AG04450 (cell line): ENCODE data around the gene GRB2. TPM values are rescaled to one million over a fixed set of nuclear protein-coding genes. Genes with fewer than 3 reads are reported as not detected.

ENCODE experiments used
- CTCF ChIA-PET: fragments of 300-600, 350-600 bp; formaldehyde crosslinking; extraction: SDS; loops from one replicate; lab custom pipeline; 2022; ENCODE audit warnings: antibody characterized with exemption, inconsistent platforms; lab: Charles Lee
- POLR2A ChIA-PET: fragments of 350-600 bp; formaldehyde crosslinking; extraction: SDS; loops from one replicate; lab custom pipeline; 2021; ENCODE audit warnings: antibody characterized with exemption, inconsistent platforms; lab: Yijun Ruan, JAX
- DNase-seq: peaks from one replicate; pipeline ENCODE4 v3.0.0-alpha.2; 2011; ENCODE audit warnings: low read depth, low spot score
- H3K27ac ChIP-seq: one replicate; pipeline ENCODE4 v1.5.1; 2012; ENCODE audit warnings: low read depth, low read length, control low read depth
- H3K27me3 ChIP-seq: one replicate; pipeline ENCODE4 v1.6.0; 2012; ENCODE audit warnings: low read length; ENCODE audit not compliant: control insufficient read depth, insufficient read depth
- H3K4me3 ChIP-seq: 2 replicates; pipeline ENCODE4 v1.5.1; 2011; ENCODE audit warnings: mild to moderate bottlenecking, low read depth, low read length, control low read depth
- H3K9me3 ChIP-seq: 2 replicates; pipeline ENCODE4 v1.5.1; 2012; ENCODE audit warnings: low read length; ENCODE audit not compliant: control insufficient read depth, insufficient read depth
- CTCF ChIP-seq: IDR thresholded peaks from 2 replicates; pipeline ENCODE4 v1.5.1; 2011; ENCODE audit warnings: low read depth, low read length, control low read depth, inconsistent platforms
- polyA plus RNA-seq: library from polyadenylated mRNA; depleted of rRNA; stranded (reverse); fragments of >200 nt; gene quantifications from 2 replicates; pipeline ENCODE4 v1.2.3, GENCODE V29; 2011

Gene GRB2
- polyA plus RNA-seq, 1 experiment: 63.8 TPM

GRCh38 chr17:75417054-75417580, 11.6 kb upstream of the GRB2 start:
- Histone ChIP-seq H3K9me3 (no peaks in the 10 kb centered on the region), H3K27ac (no peak overlapping the region), H3K27me3 (peaks cover 8% of the 10 kb centered on the region), H3K4me3 (no peak overlapping the region)
- DNase-seq: no peak
- CTCF ChIA-PET: no interaction called here
- POLR2A ChIA-PET: no interaction called here
- no peak for TF ChIP-seq CTCF

- no peak overlapping the region for H3K4me3 ChIP-seq
- H3K27me3 ChIP-seq: peaks cover 9% of the 10 kb centered on the region
- DNase-seq: no peak
- no peak overlapping the region for H3K27ac ChIP-seq
- POLR2A ChIA-PET: no interaction called here
- CTCF ChIA-PET: interaction anchor here (0.6 to 4.8 kb wide), 3 partner anchors 40 to 146 kb away, joined by 3 to 64 read pairs (median 3); no protein-coding TSS in a partner anchor
- H3K9me3 ChIP-seq: no peaks in the 10 kb centered on the region
- no peak for TF ChIP-seq CTCF
These were observed 10.5 kb upstream of the GRB2 start for GRCh38 chr17:75416006-75416405.

GRCh38 chr17:75414488-75414887, 9.0 kb upstream of the GRB2 start:
- Histone ChIP-seq H3K27ac (no peak overlapping the region), H3K9me3 (no peaks in the 10 kb centered on the region), H3K4me3 (no peak overlapping the region), H3K27me3 (peaks cover 11% of the 10 kb centered on the region)
- ChIA-PET POLR2A (interaction anchor here (0.7 kb wide), 1 partner anchor 280 kb away, joined by 7 read pairs; no protein-coding TSS in a partner anchor), CTCF (interaction anchor here (1.2 to 4.8 kb wide), 3 partner anchors 92 to 335 kb away, joined by 3 to 64 read pairs (median 31); partner anchors contain the start of gene MIF4GD)
- TF ChIP-seq CTCF: no peak
- no peak for DNase-seq

GRCh38 chr17:75412455-75413317, 7.2 kb upstream of the GRB2 start:
- ChIA-PET POLR2A (interaction anchor here (0.6 to 1.0 kb wide), 4 partner anchors 57 to 173 kb away, joined by 3 to 13 read pairs (median 4); no protein-coding TSS in a partner anchor), CTCF (interaction anchor here (0.6 to 4.8 kb wide), 20 partner anchors 10 to 297 kb away, joined by 3 to 64 read pairs (median 4); partner anchors contain the start of genes GGA3, MIF4GD, SLC25A19 and TMEM94)
- Histone ChIP-seq H3K9me3 (no peaks in the 10 kb centered on the region), H3K4me3 (no peak overlapping the region), H3K27me3 (peaks cover 13% of the 10 kb centered on the region), H3K27ac (no peak overlapping the region)
- TF ChIP-seq CTCF: peak; percentile 87
- DNase-seq: peak; percentile 46
